HepG2 (cell line): Measurements from ENCODE around the gene CCDC197.

Experiments
- ATRX ChIP-seq: sonication (generic); formaldehyde crosslinking; IDR thresholded peaks from 2 replicates; pipeline ENCODE4 v1.4.0; 2020; ENCODE audit warnings: missing genetic modification reagents, borderline replicate concordance
- NFE2L2 ChIP-seq: fragments of 150-350 bp; IDR thresholded peaks from 2 replicates; pipeline ENCODE4 v1.6.1; 2014; ENCODE audit warnings: low read length
- POLR2A ChIP-seq, 2 experiments: IDR thresholded peaks; 2 replicates each; pipeline ENCODE4 v1.6.1; 2011; ENCODE audit warnings: low read depth in 2 of 2, low read length in 2 of 2, mild to moderate bottlenecking in 1 of 2, moderate library complexity in 1 of 2; ENCODE audit not compliant: insufficient read depth in 1 of 2
- SIX1 ChIP-seq: sonication (generic); formaldehyde crosslinking; IDR thresholded peaks from 2 replicates; pipeline ENCODE4 v1.4.0; 2020; ENCODE audit warnings: missing genetic modification reagents, borderline replicate concordance
- SP2 ChIP-seq: sonication (generic); formaldehyde crosslinking; IDR thresholded peaks from 2 replicates; pipeline ENCODE4 v1.5.1; 2020; ENCODE audit warnings: mild to moderate bottlenecking, missing genetic modification reagents
- TRIM24 ChIP-seq: sonication (generic); formaldehyde crosslinking; IDR thresholded peaks from 2 replicates; pipeline ENCODE4 v1.8.0; 2022; ENCODE audit warnings: mild to moderate bottlenecking, missing genetic modification reagents
- TF ChIP-seq, protein P1 (sequence below): sonication (generic); formaldehyde crosslinking; IDR thresholded peaks from 2 replicates; pipeline ENCODE4 v1.5.0; 2020; ENCODE audit warnings: mild to moderate bottlenecking, missing genetic modification reagents, moderate library complexity
- TF ChIP-seq, protein P2 (sequence below): sonication (generic); formaldehyde crosslinking; conservative IDR thresholded peaks from 2 replicates; pipeline ENCODE4 v1.4.0; 2020; ENCODE audit warnings: missing genetic modification reagents
- TF ChIP-seq, protein P3 (sequence below): sonication (generic); formaldehyde crosslinking; IDR thresholded peaks from 2 replicates; pipeline ENCODE4 v1.5.0; 2020; ENCODE audit warnings: missing genetic modification reagents, mild to moderate bottlenecking, borderline replicate concordance

DNA sequence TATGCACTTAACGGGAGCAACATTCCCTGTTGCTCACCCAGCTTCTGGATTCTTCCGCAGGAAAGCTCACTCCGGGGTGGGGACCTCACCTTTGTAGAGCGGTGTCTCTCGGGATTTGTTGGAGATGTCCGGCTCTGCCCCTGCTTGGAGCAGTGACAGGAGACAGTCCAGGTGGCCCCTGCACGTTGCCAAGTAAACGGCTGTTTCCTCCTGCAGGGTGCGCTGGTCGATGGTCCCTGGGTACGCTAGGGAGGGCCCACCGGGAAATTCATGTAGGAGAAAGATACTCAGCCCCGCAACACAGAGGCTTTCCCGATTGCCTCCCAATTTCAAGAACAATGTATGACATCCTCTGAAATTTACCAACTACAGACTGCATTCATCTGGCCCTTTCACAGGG is 43.8 kb upstream of the CCDC197 start:
- TF ChIP-seq ATRX (CRISPR knock-in tag): no peak
- TF ChIP-seq NFE2L2: no peak
- TF ChIP-seq, protein P1, sequence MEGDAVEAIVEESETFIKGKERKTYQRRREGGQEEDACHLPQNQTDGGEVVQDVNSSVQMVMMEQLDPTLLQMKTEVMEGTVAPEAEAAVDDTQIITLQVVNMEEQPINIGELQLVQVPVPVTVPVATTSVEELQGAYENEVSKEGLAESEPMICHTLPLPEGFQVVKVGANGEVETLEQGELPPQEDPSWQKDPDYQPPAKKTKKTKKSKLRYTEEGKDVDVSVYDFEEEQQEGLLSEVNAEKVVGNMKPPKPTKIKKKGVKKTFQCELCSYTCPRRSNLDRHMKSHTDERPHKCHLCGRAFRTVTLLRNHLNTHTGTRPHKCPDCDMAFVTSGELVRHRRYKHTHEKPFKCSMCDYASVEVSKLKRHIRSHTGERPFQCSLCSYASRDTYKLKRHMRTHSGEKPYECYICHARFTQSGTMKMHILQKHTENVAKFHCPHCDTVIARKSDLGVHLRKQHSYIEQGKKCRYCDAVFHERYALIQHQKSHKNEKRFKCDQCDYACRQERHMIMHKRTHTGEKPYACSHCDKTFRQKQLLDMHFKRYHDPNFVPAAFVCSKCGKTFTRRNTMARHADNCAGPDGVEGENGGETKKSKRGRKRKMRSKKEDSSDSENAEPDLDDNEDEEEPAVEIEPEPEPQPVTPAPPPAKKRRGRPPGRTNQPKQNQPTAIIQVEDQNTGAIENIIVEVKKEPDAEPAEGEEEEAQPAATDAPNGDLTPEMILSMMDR: peak; percentile 79
- TF ChIP-seq SIX1 (CRISPR knock-in tag): no peak
- TF ChIP-seq, protein P2, sequence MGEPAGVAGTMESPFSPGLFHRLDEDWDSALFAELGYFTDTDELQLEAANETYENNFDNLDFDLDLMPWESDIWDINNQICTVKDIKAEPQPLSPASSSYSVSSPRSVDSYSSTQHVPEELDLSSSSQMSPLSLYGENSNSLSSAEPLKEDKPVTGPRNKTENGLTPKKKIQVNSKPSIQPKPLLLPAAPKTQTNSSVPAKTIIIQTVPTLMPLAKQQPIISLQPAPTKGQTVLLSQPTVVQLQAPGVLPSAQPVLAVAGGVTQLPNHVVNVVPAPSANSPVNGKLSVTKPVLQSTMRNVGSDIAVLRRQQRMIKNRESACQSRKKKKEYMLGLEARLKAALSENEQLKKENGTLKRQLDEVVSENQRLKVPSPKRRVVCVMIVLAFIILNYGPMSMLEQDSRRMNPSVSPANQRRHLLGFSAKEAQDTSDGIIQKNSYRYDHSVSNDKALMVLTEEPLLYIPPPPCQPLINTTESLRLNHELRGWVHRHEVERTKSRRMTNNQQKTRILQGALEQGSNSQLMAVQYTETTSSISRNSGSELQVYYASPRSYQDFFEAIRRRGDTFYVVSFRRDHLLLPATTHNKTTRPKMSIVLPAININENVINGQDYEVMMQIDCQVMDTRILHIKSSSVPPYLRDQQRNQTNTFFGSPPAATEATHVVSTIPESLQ (CRISPR knock-in tag): no peak
- TF ChIP-seq SP2 (CRISPR knock-in tag): no peak
- no peak for TF ChIP-seq POLR2A (IDR thresholded peaks at IDR 0.05; ENCODE audit: insufficient read depth in 1 of 2, low read depth in 2 of 2, low read length in 2 of 2)
- TF ChIP-seq TRIM24 (CRISPR knock-in tag): no peak
- TF ChIP-seq, protein P3, sequence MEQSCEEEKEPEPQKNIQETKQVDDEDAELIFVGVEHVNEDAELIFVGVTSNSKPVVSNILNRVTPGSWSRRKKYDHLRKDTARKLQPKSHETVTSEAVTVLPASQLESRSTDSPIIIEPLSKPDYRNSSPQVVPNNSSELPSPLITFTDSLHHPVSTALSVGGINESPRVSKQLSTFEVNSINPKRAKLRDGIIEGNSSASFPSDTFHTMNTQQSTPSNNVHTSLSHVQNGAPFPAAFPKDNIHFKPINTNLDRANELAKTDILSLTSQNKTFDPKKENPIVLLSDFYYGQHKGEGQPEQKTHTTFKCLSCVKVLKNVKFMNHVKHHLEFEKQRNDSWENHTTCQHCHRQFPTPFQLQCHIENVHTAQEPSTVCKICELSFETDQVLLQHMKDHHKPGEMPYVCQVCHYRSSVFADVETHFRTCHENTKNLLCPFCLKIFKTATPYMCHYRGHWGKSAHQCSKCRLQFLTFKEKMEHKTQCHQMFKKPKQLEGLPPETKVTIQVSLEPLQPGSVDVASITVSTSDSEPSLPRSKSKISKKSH: no peak
